GM12801 (cell line): ENCODE results near the gene PDLIM5.

ENCODE experiments used
- CTCF ChIP-seq: IDR thresholded peaks from one replicate; pipeline ENCODE4 v1.5.1; 2011; ENCODE audit warnings: control low read depth; ENCODE audit not compliant: insufficient read length; ENCODE audit errors: extremely low read depth

PDLIM5 gene

GRCh38 chr4:94455081-94455480 is 3.3 kb downstream of the PDLIM5 start:
- TF ChIP-seq CTCF = no peak

- TF ChIP-seq CTCF = no peak
These were observed 6.0 kb downstream of the PDLIM5 start for GRCh38 chr4:94457692-94458106.

- TF ChIP-seq CTCF = no peak
These were observed 6.9 kb downstream of the PDLIM5 start for GRCh38 chr4:94458682-94459081.

GRCh38 chr4:94459462-94460161 is 7.9 kb downstream of the PDLIM5 start:
- no peak for TF ChIP-seq CTCF

GRCh38 chr4:94461506-94461905 is 9.8 kb downstream of the PDLIM5 start:
- TF ChIP-seq CTCF = no peak

- no peak for TF ChIP-seq CTCF
These were observed 10.8 kb downstream of the PDLIM5 start for GRCh38 chr4:94462572-94462971.

GRCh38 chr4:94463771-94464170 is 12.0 kb downstream of the PDLIM5 start:
- TF ChIP-seq CTCF = no peak
